Measurements from ENCODE around the gene PRR29. TPM values are rescaled to one million over a fixed set of nuclear protein-coding genes. Genes with fewer than 3 reads are reported as not detected.

Gene PRR29
- total RNA-seq, 1 donor from 2014 or later: not detected

- TF ChIP-seq, protein P1, sequence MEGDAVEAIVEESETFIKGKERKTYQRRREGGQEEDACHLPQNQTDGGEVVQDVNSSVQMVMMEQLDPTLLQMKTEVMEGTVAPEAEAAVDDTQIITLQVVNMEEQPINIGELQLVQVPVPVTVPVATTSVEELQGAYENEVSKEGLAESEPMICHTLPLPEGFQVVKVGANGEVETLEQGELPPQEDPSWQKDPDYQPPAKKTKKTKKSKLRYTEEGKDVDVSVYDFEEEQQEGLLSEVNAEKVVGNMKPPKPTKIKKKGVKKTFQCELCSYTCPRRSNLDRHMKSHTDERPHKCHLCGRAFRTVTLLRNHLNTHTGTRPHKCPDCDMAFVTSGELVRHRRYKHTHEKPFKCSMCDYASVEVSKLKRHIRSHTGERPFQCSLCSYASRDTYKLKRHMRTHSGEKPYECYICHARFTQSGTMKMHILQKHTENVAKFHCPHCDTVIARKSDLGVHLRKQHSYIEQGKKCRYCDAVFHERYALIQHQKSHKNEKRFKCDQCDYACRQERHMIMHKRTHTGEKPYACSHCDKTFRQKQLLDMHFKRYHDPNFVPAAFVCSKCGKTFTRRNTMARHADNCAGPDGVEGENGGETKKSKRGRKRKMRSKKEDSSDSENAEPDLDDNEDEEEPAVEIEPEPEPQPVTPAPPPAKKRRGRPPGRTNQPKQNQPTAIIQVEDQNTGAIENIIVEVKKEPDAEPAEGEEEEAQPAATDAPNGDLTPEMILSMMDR (IDR thresholded peaks at IDR 0.05): no peak
- intact Hi-C loops (cut with micrococcal nuclease): no loop called here
- Mint-ChIP-seq H3K4me3 (no peak overlapping the region), H3K27ac (peak overlapping the region; percentile 50), H3K27me3 (peaks cover 4% of the 10 kb centered on the region), H3K36me3 (ENCODE audit: low read depth) (peaks cover 51% of the 10 kb centered on the region), H3K9me3 (no peaks in the 10 kb centered on the region), H3K4me1 (peaks cover 35% of the 10 kb centered on the region)
- ChIA-PET POLR2A (no interaction called here), CTCF (no interaction called here)
- no peak for ATAC-seq (ENCODE audit: low read depth)
- DNase-seq: peak; percentile 11
Observed at GRCh38 chr17:64003526-64004121, 5.5 kb downstream of the PRR29 start.

- ChIA-PET CTCF (interaction anchor here (2.6 kb wide), 1 partner anchor 130 kb away, joined by 7 read pairs; no protein-coding TSS in a partner anchor), POLR2A (no interaction called here)
- TF ChIP-seq, protein P1 (IDR thresholded peaks at IDR 0.05): no peak
- no peak for DNase-seq
- ATAC-seq (ENCODE audit: low read depth): no peak
- Mint-ChIP-seq H3K36me3 (ENCODE audit: low read depth) (peaks cover 57% of the 10 kb centered on the region), H3K9me3 (no peaks in the 10 kb centered on the region), H3K4me3 (no peak overlapping the region), H3K27me3 (peaks cover 2% of the 10 kb centered on the region), H3K4me1 (peaks cover 35% of the 10 kb centered on the region), H3K27ac (no peak overlapping the region)
- intact Hi-C loops (cut with micrococcal nuclease): no loop called here
Observed at GRCh38 chr17:64004218-64004770, 6.1 kb downstream of the PRR29 start.

DNA sequence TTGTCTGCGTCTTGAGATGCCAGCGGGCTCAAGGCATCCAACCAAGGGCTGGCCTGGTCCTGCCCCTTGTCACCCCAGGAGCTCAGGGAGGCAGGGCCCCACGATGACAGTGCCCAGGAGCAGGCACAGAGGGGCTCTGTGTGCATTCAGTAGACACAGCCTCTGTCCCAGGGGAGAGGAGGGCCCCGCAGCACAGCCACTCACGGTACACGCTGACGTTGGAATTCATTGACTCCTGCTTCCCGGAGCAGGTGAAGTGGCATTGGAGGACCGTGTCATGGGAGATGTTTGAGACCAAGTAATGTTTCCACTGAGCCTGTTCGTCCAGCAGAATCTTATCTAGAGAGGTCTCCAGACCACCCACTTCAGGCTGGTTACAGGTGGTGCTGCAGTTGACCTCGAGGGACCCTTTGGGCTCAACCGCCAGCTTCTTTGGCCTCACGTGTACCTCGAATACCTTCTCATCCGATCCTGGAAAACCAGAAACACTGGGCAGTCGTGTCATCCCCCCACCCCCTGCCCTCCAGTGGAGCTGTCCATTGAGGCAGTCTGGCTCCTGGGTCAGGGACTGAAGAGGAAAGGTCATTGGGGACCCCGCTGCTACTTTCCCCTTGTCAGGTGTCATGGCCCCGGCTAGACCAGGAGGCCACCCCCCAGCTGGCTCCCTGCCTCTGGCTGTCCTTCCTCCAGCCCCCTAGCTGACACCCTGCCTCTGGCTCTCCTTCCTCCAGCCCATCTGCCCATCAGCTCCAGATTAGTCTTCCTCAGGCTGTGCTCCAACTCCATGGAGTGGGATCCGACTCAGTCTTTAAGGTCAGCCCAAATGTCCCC is 7.0 kb downstream of the PRR29 start:
- H3K4me1 Mint-ChIP-seq: peaks cover 39% of the 10 kb centered on the region
- no peak overlapping the region for H3K27ac Mint-ChIP-seq
- peaks cover 63% of the 10 kb centered on the region for H3K36me3 Mint-ChIP-seq (ENCODE audit: low read depth)
- H3K4me3 Mint-ChIP-seq: no peak overlapping the region
- ChIA-PET POLR2A (interaction anchor here (0.6 kb wide), 1 partner anchor 27 kb away, joined by 3 read pairs; no protein-coding TSS in a partner anchor), CTCF (interaction anchor here (0.8 to 2.6 kb wide), 2 partner anchors 25 to 129 kb away, joined by 3 to 7 read pairs; no protein-coding TSS in a partner anchor)
- intact Hi-C loops (cut with micrococcal nuclease): no loop called here
- H3K27me3 Mint-ChIP-seq: no peaks in the 10 kb centered on the region
- H3K9me3 Mint-ChIP-seq: no peaks in the 10 kb centered on the region
- TF ChIP-seq, protein P1 (IDR thresholded peaks at IDR 0.05): no peak
- ATAC-seq (ENCODE audit: low read depth) (no peak), DNase-seq (no peak)

GRCh38 chr17:64005734-64006167 is 7.6 kb downstream of the PRR29 start:
- ChIA-PET CTCF (interaction anchor here (0.8 to 2.6 kb wide), 2 partner anchors 24 to 128 kb away, joined by 3 to 7 read pairs; no protein-coding TSS in a partner anchor), POLR2A (no interaction called here)
- peaks cover 41% of the 10 kb centered on the region for H3K4me1 Mint-ChIP-seq
- H3K27me3 Mint-ChIP-seq: no peaks in the 10 kb centered on the region
- no peaks in the 10 kb centered on the region for H3K9me3 Mint-ChIP-seq
- intact Hi-C loops (cut with micrococcal nuclease): no loop called here
- no peak for ATAC-seq (ENCODE audit: low read depth)
- no peak for DNase-seq
- H3K27ac Mint-ChIP-seq: peak overlapping the region; percentile 44
- H3K36me3 Mint-ChIP-seq (ENCODE audit: low read depth): peaks cover 70% of the 10 kb centered on the region
- no peak overlapping the region for H3K4me3 Mint-ChIP-seq
- TF ChIP-seq, protein P1 (IDR thresholded peaks at IDR 0.05): no peak

Data from activated B cell treated with CpG ODN at 0.5 μM for 24 hours (primary cell).